Thoracic aorta (tissue), 2 donors: Measurements from ENCODE around the gene RPTOR. TPM values are rescaled to one million over a fixed set of nuclear protein-coding genes. Genes with fewer than 3 reads are reported as not detected.

Experiments
- ATAC-seq: fragments of 150-250 bp; one replicate; pipeline ENCODE4 v1.8.0; 2017; ENCODE audit warnings: low read depth; ENCODE audit not compliant: insufficient number of reproducible peaks, low FRiP score
- DNase-seq: peaks from one replicate; pipeline ENCODE4 v3.0.0-alpha.2; 2020; ENCODE audit warnings: low spot score
- H3K27ac ChIP-seq, 2 donors: fragments of 200-600 bp; sonication (generic); 1 replicate in 1 of 2; 2 replicates in 1 of 2; pipeline ENCODE4 v1.5.1; 2016; ENCODE audit warnings: mild to moderate bottlenecking in 2 of 2, moderate library complexity in 2 of 2
- H3K27me3 ChIP-seq: fragments of 200-600 bp; sonication (generic); replicated peaks from 2 replicates; pipeline ENCODE4 v1.6.0; 2016; ENCODE audit warnings: mild to moderate bottlenecking; ENCODE audit not compliant: insufficient read depth
- H3K36me3 ChIP-seq: fragments of 200-600 bp; sonication (generic); one replicate; pipeline ENCODE4 v1.5.1; 2016
- H3K4me1 ChIP-seq, 2 donors: fragments of 200-600 bp; sonication (generic); 1 replicate in 1 of 2; 2 replicates in 1 of 2; pipeline versions ENCODE4 v1.5.1 to v1.6.0; 2016; ENCODE audit warnings: low read depth in 2 of 2, mild to moderate bottlenecking in 1 of 2; ENCODE audit not compliant: control insufficient read depth in 1 of 2
- H3K4me3 ChIP-seq: fragments of 200-600 bp; sonication (generic); 2 replicates; pipeline ENCODE4 v1.5.1; 2016; ENCODE audit warnings: mild to moderate bottlenecking
- H3K9me3 ChIP-seq: fragments of 200-600 bp; sonication (generic); 2 replicates; pipeline ENCODE4 v1.5.1; 2016
- total RNA-seq, 2 donors: library from RNA; depleted of rRNA; stranded (reverse); fragments of >200 nt; gene quantifications; one replicate each; pipeline versions ENCODE4 v1.1.0 to v1.2.3, GENCODE V29; 2016
- TF ChIP-seq, protein P1 (sequence below): fragments of 200-600 bp; sonication (generic); IDR thresholded peaks from one replicate; pipeline ENCODE4 v1.5.1; 2019; ENCODE audit warnings: antibody characterized with exemption

RPTOR gene
- total RNA-seq, 2 donors from 2014 or later = 42.0 to 47.4 TPM

DNA sequence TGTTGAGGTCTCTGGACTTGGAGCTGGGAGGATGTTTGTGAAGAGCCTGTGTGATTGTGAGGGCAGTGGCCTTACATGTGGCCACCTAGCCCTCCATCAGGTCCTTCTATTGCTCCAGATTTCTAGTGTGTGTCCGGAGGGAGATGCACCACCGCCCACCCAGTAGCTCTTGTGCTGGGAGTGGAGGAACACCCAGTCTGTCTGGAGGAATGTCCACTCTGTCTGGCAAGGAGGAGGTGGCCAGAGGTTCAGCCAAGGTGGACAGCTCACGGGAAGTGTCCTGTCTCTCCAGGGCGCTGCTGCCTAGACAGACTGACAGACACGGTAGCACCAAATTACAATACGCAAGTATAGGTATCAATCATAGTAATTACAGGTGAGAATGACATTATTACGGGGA is 10.6 kb downstream of the RPTOR start:
- no peak for DNase-seq
- Histone ChIP-seq H3K36me3 (no peaks in the 10 kb centered on the region), H3K4me3 (no peak overlapping the region), H3K4me1 (peaks cover 0 to under 1% of the 10 kb centered on the region in 2 donors), H3K27ac (no peak overlapping the region), H3K9me3 (no peaks in the 10 kb centered on the region), H3K27me3 (no peaks in the 10 kb centered on the region)
- ATAC-seq = no peak
- TF ChIP-seq, protein P1, sequence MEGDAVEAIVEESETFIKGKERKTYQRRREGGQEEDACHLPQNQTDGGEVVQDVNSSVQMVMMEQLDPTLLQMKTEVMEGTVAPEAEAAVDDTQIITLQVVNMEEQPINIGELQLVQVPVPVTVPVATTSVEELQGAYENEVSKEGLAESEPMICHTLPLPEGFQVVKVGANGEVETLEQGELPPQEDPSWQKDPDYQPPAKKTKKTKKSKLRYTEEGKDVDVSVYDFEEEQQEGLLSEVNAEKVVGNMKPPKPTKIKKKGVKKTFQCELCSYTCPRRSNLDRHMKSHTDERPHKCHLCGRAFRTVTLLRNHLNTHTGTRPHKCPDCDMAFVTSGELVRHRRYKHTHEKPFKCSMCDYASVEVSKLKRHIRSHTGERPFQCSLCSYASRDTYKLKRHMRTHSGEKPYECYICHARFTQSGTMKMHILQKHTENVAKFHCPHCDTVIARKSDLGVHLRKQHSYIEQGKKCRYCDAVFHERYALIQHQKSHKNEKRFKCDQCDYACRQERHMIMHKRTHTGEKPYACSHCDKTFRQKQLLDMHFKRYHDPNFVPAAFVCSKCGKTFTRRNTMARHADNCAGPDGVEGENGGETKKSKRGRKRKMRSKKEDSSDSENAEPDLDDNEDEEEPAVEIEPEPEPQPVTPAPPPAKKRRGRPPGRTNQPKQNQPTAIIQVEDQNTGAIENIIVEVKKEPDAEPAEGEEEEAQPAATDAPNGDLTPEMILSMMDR = no peak

DNA sequence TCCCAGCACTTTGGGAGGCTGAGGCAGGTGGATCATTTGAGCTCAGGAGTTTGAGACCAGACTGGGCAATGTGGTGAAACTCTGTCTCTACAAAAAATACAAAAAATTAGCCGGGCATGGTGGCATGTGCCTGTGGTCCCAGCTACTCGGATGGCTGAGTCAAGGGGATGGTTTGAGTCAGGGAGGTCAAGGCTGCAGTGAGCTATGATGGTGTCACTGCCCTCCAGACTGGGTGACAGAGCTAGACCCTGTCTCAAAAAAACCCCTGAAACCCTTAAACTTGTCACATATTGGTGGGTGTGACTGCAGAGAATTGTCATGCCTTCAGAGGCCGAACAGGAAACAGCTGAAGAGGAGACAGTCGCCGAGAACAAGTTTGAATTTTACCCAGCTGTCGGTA is 13.4 kb downstream of the RPTOR start:
- Histone ChIP-seq H3K4me1 (peaks cover 0 to 7% of the 10 kb centered on the region in 2 donors), H3K9me3 (no peaks in the 10 kb centered on the region), H3K27ac (no peak overlapping the region), H3K36me3 (no peaks in the 10 kb centered on the region), H3K4me3 (no peak overlapping the region), H3K27me3 (no peaks in the 10 kb centered on the region)
- ATAC-seq (no peak), DNase-seq (no peak)
- TF ChIP-seq, protein P1 = no peak

DNA sequence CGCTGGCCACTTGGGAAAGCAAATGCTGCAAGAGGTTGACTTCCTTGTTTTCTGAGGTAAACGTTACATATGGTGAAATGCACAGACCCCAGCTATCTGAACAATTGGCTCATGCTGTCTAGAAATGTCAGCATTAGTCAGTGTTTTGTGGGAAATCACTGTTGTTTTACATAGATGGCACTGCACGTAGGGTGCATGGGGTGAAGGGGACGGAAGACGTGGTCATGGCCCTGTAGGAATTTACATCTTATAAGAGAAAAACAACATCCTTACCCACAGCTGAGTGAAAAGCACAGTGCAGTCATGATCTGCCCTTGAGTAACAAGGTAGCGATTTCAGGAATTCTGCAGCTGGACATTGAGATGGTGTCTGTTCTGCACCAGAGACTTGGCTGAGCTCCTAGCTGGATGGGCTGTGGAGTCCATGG is 15.2 kb downstream of the RPTOR start:
- no peaks in the 10 kb centered on the region for H3K27me3 ChIP-seq
- TF ChIP-seq, protein P1 = no peak

DNA sequence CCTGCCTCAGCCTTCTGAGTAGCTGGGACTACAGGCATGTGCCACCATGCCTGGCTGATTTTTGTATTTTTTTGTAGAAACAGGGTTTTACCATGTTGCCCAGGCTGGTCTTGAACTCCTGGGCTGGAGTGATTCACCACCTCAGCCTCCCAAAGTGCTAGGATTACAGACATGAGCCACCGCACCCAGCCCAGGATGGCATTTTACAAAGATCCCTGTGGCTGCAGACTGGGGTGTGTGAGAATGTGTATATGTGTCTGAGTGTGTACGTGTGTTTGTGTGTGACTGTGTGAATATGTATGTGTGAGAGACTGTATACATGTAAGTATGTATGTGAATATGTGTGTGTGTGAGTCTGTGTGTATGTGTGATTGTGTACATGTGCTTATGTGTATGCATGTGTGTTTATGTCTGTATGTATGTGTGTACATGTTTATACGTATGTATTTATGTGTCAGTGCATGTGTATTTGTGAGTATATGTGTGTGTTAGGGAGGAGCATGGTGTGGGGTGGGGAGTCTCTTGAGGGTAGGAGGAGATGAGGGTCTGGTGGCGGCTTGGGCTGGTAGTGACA is 17.0 kb downstream of the RPTOR start:
- H3K9me3 ChIP-seq = no peaks in the 10 kb centered on the region
- ATAC-seq (no peak), DNase-seq (no peak)
- H3K36me3 ChIP-seq = no peaks in the 10 kb centered on the region
- no peaks in the 10 kb centered on the region for H3K27me3 ChIP-seq
- no peak overlapping the region for H3K27ac ChIP-seq
- H3K4me3 ChIP-seq = no peak overlapping the region
- TF ChIP-seq, protein P1 = no peak
- peaks cover 0 to 7% of the 10 kb centered on the region in 2 donors for H3K4me1 ChIP-seq

More for the DNA sequence above, 15.2 kb downstream of the RPTOR start:
- Histone ChIP-seq H3K36me3 (no peaks in the 10 kb centered on the region), H3K27ac (no peak overlapping the region), H3K9me3 (no peaks in the 10 kb centered on the region), H3K4me1 (peaks cover 0 to 7% of the 10 kb centered on the region in 2 donors), H3K4me3 (no peak overlapping the region)
- no peak for DNase-seq
- no peak for ATAC-seq

DNA sequence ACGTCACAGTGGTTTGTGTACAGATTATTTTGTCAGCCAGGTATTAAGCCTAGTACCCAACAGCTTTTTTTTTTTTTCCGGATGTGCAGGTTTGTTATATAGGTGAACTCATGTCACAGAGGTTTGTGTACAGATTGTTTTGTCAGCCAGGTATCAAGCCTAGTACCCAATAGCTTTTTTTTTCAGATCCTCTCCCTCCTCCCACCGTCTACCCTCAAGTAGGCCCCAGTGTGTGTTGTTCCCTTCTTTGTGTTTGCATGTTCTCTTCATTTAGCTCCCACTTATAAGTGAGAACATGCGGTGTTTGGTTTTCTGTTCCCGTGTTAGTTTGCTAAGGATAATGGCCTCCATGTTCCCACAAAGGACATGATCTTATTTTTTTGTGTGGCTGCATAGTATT is 19.9 kb downstream of the RPTOR start:
- Histone ChIP-seq H3K4me1 (peaks cover 0 to 7% of the 10 kb centered on the region in 2 donors), H3K27me3 (no peaks in the 10 kb centered on the region), H3K36me3 (no peaks in the 10 kb centered on the region), H3K9me3 (no peaks in the 10 kb centered on the region), H3K27ac (no peak overlapping the region), H3K4me3 (no peak overlapping the region)
- DNase-seq (no peak), ATAC-seq (no peak)
- TF ChIP-seq, protein P1 = no peak
